EL (cell line): ENCODE results near the gene TRPM3.

Experiments used
- DNase-seq: peaks from one replicate; pipeline ENCODE4 v3.0.0-alpha.2; 2016

TRPM3 gene

DNA sequence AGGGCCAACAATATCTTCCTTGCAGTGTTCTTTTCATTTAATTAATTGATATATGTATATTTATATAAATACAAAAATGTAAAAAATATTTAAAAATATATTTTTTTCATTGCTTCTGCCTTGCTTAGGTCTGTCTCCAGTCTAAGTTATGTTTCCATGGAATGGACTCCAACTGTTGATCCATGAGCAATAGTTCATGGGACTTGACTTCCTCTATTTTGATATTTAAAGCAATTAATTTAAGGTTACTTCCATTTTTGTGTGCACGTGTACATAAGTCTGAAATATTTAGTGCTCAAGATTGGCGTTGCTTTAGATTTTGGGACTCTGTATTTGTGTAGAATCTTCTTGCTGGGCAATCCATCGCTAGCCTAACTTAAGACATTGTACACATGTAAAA is 551.6 kb downstream of the TRPM3 start:
- no peak for DNase-seq

DNA sequence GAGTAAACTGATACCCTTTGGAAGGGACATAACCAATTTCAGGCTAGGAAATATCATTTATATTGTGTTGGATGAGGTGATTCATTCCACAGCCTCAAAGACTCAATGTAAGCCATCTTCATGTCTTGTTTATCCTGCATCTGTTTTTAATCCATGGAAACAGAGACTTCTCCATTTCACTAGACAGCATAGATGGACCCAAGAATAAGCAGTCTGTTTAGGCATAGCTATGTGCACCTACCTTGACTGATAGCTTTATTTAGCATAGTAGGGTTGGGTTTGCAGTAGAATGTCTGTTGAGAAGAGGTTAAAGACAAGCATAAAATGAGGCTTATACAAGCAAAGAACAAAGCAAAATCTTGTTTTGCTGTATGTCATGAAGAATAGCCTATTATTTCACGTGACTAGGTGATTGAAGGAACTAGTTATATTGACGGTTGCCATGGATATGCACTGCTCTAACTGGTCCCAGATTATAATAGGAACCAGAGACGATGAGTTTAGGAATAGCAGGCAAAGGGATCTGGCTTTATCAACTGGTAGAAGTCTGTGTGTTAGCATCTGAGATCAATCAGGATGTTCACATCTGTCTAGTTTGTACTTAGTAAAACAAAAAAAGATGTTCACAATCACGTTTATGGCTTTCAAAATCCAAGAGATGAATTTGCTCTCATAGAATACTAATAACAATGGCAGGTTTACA is 552.2 kb downstream of the TRPM3 start:
- DNase-seq: no peak

DNA sequence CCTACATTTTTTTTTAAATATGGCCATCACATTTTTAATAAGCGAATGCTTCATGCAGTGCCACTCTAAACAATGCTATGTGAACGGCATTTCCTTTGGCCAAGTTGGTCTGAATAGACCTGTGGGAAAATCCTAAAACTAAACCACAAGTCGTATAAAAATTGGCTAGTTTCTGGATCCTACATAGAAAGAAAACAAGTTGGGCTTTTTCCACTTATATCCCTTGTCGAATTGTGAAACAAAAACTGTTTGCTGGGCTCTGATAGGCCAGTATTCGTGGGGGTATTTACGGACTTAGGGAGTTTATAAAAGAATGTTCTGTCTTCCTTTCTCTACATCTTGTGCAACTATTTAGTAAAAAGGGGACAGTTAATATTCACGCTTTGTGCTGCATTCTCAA is 553.9 kb downstream of the TRPM3 start:
- no peak for DNase-seq

DNA sequence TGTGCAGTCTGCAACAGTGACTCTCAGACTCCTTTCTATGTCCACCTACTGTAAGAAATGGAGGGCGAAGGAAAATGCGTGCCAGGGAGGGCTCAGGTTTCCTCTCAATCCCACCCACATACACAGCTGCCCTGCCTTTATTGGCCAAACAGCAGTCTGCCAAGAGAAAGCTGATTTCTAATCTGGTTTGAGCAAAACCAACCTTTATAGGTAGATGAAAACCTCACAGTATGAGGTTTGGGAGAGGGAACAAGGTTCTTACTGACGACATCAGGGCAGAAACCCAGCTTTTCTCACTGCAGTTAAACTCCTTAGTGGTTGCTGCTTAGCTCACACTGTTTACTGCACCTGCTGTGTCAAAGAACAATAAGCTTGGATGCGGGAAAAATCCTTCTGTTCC is 554.7 kb downstream of the TRPM3 start:
- DNase-seq: no peak

DNA sequence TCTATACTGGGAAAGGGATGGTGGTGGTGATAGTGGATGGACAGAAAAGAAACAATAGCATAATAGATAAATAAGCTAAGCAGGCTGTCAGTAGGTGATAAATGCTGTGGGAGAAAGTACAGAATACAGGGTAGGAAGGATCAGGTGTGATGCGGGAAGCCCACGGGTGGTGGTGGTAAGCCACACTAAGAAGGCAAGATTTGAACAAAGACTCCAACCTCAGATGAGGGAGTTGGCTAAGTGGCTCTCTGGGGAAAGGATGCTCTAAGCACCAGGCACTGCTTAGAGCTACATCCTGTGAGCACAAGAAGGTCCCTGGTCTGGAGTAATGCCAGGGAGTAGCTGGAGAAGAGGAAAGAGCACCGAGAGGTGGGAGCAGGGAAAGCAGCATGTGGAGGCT is 555.4 kb downstream of the TRPM3 start:
- no peak for DNase-seq

DNA sequence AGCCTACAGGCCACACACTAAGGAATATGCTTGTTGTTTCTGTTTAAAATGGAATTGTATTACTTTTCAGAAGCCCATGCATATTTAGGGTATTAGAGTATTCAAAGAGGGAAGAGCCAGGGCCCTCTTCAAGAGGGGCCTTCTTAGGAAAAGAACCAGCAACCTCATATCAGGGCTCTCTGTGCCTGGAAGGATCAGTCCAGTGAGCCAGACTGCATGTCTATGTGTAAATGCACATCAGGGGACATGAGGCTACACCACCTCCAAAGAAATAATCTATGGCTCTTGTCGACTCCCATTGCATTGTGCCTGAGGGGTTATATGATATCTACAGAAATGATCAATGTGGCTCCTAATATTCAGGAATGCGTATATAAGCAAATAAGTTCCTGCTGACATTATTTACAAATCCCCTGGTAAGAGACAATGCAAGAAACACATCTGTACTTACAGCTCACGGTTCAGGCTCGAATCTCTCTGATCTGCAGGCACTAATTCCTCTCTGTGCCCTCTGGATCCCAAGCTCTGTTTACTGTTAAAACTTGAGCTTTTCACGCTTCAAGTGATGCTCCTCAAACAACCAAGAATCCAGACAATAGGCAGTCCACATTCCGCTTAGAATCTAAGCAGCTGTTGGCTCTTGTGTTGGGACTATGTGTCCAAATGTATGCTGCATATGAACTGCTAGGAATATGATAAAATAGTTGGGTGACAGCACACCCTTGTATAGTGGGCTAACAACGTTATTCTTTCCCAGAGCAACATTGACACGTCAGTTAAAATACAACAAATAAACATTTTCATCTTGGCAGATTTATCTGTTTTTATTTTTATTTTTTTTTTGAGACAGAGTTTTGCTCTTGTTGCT is 556.7 kb downstream of the TRPM3 start:
- DNase-seq: no peak

DNA sequence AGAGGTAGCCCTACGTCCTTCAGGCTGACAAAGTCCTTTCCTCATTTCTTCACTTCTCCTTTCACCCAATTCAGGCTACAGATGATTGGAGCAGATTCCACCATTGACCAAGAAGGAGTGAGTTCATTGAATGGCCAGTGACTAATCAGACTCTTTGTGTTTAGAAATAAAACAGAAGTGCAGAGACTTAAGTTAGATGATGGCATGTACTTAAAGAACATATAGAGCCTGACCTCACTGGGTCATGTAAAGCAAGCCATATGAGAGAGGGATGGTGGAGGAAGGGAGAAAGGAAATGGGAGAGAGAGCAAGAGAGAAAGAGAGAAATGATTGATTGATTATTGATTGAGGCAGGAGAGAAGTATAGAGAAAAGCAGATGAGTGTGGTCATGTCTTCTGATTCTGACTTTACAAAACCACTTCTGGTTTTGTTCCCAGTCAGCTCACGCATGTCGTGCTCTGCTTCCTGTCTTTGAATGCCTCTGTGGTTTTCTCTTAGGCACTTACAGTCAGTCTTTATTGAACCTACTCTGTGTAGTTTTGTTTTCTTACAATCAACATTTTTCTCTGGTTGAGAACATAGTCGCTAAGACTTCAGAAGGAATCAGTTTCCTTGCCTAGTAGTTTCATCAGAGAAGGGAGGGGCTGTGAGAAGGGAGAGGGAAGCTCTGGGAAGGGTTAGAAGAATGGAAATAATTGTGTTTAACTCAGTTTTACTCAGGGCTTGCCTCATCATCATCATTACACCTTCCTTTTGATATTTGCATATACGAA is 557.8 kb downstream of the TRPM3 start:
- peak; percentile 65 for DNase-seq

DNA sequence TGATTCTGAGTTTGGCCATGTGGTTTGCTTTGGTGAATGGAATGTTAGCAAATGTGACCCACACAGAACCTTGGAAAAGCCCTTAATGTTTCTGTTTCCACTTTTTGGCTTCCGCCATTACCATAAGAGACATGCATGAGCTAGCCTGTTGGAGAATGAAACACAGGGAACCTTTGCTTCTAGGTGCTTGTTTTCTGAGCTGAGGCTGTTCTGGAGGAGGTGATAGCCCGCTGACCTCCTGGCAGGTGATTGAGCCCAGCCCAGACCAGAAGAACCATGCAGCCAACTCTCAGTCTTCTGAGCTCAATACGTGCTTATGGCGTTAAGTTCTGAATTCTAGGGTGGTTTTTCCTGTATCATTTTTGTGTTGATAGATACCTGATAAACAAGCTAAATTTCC is 558.4 kb downstream of the TRPM3 start:
- no peak for DNase-seq

DNA sequence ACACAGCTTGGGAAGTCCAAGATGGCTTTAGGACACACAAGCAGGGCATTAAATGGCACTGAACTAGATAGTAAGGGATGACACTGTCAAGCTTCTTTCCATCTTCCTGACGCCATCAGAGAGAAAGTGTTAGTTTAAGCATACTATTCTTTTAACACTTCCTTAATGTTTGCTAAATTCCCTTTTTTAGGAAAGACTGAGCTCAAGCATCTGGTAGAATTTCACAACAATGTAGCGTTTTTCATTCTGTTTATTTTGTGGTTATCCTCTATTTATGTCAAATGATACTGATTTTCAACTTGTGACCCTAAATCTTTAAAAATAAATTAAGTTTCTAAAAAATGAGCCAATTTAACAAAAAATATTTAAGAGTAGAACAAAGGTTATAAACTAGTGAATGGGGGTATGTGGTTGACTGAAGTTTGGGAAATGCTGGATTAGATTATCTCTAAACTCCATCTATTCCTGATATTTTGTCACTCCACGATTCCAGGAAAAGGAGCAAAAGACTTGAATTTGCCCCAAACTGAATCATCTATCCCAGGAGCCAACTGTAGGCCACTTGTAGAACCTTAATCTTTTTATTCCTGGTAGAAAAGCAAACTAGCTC is 559.5 kb downstream of the TRPM3 start:
- no peak for DNase-seq

DNA sequence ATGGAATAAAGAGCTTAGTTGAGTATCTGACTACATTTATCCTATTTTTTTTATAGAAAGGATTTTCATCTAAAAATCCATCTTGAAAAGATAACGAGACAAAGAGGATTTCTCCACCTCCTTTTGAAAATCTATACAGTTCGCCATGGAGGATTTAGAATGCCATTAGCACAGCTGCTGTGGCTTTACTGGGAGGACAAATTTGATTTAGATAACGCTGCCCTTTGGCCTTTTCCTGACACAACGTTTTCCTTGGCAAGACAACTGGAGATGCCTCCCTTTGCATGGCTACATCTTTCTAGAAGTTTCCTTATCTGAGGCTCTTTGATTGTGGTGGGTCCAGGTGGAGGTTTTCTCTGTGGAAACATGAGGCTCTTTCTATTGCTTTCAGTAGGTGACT is 560.3 kb downstream of the TRPM3 start:
- no peak for DNase-seq

DNA sequence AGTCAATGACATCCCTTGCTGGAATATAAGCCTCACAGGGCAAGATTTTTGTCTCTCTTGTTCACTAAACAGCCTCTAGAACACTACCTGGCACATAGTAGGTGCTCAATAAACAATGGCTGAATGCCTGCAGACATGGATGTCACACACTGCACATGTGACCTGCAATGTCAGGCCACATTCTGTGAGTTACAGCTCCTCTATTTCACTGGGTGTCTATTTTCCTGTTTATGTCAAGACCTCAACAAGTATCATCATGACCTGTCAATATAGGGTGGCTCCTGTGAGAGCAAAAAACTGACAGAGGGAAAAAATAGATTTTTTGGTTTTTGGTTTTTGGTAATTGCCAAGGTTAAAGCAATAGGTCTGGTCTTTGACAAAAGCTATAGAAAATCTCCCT is 562.3 kb downstream of the TRPM3 start:
- no peak for DNase-seq

DNA sequence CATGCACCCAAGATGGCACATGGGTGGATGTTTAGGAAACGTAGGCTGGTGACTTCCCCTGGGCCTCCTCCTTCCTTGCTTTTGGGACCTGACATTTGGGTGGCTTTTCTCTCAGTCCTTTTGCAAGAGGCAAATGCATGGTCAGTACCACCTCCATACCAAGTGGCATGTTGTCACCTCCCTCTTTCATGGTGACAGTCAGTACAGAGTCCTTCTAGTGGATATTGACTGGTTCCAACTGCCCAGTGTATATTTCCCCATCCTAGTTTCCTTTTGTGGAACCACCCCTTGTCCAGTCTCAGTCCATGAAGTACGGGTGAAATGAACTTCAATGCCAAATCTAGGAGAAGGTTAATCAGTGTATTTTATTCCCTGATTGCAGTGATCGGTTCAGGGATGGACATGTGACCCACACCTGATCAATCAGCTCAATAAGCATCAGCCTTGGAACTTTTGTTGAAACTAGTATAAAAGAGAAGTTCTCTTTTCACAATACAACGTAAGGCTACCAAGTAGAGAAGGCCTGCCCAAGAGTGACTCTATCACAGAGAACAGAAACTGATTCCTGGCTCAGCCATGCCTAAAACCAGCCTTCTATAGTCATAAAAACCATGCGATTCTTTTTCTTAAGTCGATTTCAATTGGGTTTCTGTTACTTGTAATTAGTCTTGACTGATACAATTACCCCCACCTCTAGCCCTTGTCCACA is 563.6 kb downstream of the TRPM3 start:
- no peak for DNase-seq

DNA sequence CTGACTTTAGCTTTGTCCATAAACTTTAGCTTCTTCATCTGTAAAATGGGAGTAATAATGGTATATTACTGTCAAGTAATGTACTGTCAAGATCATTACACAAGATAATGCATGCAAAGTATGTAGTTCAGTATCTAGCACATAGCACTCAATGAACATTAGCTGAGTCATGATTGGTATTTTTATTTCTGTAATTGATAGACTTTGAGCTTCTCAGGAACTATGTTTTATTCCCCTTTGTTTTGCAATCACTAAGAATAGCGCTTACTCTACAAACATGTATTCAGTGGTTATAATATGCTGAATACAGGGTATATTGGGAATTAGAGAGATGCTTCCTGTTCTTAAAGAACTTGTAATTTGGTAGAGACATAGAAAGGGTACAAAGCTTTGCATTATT is 564.6 kb downstream of the TRPM3 start:
- no peak for DNase-seq

DNA sequence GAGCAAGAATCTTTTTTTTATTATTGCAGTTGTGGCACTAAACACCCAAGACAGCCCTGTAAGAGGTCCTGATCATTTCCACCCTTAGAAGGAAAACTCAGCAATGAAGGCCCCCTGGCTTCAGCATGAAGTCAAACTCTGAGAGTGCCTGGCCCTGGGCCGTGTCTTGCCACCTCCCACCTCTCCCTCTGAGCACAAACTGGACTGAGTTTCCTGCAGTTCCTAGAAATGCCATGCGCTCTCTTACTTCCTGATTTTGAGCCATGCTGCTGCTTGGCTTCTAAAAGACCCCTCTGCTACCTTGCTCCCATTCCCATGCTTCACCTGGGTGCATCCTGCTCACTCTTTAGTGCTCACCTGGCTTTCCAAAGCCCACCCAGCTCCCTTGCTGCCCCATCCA is 566.5 kb downstream of the TRPM3 start:
- no peak for DNase-seq

DNA sequence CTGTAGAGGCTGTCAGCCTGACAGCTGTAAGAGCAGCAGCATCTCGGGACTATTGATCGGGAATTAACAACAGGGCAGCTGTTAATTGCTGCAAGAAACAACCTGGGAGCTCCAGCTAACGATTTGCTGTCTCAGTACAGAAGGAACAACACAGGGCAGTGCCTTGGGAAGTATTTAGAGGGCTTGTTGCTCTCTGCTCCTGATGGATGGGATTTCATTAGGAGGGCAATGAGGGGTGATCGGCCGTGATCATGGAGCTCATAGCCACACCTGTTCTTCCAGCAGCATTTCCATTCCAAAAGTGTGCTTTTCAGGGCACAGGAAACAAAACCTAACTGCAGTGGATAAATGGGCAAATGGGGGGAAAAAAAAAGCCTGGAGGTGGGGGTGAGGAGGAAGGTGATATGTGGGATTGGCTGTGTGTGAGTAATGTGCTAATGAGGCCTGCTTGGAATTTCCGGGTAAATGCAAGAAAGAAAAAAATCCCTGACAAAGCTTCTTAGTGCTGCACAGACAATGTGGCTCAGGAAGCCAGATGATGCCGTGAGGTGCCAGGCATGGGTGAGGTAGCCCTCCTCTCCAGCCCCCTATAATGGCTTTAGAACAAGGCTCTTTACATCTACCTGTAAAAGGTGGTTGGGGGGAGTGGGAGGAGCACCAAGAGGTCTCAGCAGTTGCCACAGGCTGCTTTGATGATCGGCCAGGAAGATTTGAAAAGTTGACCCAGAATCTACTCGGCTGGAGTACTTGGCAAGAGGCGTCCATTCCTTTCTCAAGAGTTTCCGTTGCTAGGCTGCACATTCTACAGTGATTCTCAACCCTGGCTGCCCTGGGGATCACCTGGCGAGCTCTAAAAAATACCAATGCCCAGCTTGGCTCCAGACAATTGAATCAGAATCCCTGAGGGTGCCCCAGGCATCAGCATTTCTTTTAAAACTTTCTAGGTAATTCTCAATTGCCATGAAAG is 567.4 kb downstream of the TRPM3 start:
- DNase-seq: peak; percentile 62

DNA sequence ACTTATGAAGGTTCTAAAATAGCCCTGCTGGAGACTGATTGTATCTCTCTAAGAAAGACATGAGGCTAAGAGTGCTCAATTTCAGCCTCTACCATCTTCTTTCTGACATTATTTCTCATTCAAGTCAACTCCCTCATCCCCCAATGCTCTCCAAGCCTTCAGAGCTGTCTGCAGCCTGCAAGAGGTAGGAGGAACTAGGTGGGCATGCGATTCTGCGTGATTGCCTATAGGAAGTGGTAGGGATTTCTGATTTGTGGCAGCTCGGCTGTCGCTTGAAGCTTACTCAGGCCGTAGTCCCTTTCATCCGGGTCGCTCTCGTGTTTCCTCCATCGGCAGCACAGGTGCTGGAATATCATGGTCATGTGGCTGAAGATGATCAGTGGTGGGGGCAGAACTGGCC is 568.9 kb downstream of the TRPM3 start:
- no peak for DNase-seq

DNA sequence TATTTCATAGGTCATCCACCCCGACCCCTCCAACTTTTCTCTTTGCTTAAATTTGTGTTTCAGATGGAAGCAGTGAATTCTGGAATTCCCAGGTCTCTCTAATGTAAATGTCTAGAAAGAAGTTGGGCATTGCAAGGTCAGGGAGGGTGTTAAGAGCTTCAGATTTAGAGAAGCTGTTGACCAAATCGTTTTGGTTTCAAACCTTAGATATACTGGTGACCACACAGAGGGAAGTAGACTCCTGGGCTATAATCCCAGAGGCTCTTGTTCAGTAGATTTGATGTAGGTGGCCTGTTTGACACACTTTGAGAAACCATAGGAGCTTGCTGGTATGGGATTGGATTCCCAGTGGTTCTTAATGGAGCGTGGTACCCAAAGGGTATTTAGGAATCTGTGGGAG is 569.6 kb downstream of the TRPM3 start:
- DNase-seq: no peak

DNA sequence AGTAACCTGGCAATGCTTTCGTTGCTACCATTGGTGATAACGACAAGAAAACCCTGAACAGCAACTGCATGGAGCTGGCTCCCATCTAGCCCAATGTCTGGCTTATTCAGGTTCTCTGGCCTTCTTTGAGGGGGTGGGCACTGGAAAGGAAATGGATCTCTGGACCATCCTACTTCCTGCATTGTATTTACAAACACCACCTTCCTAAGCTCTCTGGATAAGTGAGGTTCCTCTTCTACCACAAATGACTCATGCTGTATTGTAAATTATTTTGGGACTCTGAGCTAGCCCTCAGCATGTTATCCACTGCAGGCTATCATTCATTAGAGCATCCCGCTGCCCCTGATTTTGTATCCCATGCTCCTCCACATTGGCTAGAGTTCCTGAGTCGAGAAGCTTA is 570.0 kb downstream of the TRPM3 start:
- DNase-seq: peak; percentile 23

DNA sequence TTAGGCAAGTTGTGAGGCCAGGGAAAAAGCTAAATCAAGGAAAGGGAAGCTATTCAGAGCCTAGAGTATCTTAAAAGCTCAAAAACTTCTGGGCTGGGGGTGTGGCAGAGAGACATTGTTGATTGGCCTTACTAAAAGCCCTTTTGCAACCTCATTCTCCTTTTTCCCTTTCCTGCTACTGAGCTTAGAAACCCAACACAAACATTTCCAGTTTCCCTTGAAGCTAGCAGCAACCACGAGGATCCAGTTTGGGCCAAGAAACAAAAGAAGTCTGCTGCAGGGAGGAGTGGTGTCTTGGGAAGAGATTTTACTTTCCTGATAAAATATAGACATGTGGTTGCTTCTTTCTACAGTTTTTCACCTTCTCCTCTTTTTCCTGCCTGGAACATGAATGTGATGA is 571.5 kb downstream of the TRPM3 start:
- no peak for DNase-seq

DNA sequence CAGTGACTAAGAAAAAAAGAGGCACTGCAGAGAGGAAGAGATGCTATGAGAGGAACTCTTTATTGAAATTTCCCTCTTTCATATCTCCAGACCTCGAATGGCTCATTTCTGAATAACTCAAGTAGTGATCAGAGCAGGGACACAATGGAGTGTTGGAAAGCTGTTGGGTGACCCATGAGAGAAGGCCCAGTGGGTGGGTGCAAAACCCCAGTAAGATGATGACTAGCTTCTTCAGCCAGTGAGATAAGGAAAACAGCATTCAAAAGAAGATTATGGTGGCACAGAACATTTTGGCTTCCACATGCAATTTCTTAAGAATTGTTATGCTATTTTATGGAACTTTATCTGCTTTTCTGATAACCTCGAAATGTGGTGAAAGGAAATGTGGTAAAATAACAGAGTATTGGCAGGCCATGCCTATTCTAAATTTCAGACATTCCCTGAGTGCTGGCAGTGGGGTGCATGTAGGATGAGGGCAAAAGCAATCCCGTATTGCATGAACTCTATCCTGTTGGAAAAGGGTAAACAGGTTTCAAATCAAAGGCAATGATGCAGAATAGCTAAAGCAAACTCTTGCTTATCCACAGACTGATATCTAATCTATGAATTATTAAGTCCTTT is 579.0 kb downstream of the TRPM3 start:
- DNase-seq: no peak

DNA sequence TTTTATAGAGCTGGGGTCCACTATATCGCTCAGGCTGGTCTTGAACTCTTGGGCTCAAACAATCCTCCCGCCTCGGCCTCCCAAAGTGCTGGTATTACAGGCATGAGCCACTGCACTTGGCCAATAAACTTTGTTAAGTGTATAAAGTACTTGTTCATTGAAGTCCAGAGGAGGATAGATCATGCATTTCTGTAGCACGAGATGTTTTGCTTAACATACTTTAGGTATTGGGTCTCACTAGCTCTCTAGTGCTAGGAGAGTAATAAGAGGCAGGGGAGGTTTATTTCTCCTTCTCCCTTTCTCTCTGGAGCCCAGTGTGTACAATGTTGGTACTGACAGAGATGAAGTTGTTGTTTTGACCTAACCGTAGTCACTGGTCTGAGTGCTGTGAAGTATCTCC is 581.4 kb downstream of the TRPM3 start:
- DNase-seq: no peak
